HG03457 (cell line): ENCODE measurements around the gene PCNT.

Source experiments
- ATAC-seq: cut with Tn5 transposase; IDR thresholded peaks from one replicate; pipeline ENCODE4 v1.9.1; 2021; ENCODE audit warnings: moderate number of reproducible peaks; ENCODE audit not compliant: unreplicated experiment

PCNT gene

DNA sequence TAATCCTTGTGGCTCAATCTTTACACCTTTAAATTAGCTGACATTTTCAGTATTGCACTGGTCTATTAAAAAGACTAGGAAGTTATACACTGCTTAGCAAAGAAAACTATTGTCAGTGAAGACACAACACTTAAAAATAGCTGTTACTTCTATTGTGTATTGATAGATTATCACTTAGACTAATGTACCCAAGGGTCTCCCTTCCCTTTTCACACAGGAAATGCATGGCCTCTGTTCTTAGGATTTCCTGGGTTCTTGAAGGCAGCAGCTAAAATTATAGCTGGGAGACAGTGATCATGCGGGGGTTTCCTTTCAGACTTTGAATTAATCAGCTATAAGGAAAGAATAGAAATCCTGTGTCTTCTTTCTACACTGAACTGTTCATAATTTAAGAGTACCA lies 147.6 kb downstream of the PCNT start:
- no peak for ATAC-seq

DNA sequence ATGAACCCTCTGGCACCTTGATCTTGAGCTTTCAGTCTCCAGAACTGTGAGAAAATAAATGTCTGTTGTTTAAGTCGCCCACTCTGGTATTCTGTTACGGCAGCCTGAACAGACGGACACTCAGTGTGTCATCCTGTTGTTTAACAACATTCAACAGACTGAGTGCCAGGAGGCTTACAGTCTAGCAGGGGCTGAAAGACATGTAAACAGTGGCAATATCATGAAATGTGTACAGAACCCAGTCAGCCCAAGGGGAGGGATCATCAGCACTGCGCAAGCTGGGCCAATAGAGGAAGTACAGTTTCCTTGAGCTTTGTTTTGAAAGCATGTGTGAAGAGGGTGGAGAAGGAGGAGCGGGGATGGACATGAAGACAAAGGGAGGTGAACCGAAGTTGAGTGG lies 148.3 kb downstream of the PCNT start:
- no peak for ATAC-seq

DNA sequence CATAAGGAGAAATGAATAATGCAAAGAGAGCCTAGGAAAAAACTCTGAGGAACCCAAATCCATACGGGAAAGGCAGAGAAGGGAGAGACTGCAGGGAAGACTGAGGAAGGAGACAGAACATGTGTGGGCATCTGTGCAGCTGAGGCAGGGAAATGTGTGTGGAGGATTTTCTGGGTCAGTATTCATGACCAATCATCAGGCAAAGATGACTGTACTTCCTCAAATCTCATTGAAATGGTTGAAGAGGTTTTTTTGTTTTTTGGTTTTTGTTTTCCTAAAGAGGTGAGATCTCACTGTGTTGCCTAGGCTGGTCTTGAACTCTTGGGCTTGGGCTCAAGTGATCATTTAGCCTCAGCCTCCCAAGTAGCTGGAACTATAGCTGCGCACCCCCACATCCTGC lies 150.4 kb downstream of the PCNT start:
- no peak for ATAC-seq

DNA sequence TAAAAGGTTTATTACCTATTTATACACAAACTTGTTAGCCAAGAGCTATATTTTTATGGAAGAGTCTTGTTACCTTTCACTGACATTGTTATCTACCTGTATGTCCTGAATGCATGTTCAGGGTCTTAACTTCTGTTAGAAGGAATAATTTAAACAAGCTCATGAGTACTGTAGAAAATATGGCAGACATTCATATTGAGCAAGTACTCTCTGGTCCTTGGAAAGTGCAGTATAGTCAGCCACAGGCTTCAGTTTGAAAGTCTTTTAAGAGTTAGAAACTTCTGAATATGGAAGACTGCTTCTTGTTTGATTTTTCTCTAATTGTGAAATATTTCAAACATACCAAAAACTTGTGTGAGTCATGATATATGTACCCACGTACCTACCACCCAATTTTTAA lies 151.3 kb downstream of the PCNT start:
- no peak for ATAC-seq

DNA sequence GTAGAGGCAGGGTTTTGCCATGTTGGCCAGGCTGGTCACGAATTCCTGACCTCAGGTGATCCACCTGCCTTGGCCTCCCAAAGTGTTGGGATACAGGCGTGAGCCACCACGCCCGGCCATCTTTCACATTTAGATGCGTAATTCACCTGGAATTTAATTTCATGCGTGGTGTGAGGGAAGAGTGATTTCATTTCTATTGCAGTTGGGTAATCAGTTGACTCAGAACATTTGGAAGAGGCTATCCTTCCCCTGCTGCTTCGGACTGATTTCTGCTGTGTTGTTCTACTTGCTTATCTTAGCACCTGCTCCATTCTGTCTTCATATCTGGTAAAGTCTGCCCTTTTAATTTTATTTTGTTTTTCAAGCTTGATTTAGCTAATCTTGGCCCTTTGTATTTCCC lies 153.8 kb downstream of the PCNT start:
- no peak for ATAC-seq

DNA sequence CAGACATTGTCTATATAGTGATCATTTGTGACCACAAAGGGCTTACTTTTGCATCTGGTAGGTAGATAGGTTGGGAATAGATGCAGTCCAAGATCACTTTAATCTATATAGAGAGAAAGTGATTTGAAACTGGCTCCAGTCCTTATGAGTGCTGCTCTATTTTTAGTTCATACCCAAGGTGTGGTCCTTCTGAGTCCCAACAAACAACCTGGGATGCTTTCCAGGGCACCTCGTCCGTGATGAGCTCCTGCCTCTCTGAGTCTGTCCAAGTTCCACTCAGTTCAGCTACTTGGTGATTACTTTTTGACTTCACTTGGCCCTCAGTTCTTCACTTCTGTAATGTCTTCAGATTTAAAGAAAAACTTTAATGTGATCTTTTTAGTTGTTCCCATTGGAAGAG lies 155.0 kb downstream of the PCNT start:
- no peak for ATAC-seq

DNA sequence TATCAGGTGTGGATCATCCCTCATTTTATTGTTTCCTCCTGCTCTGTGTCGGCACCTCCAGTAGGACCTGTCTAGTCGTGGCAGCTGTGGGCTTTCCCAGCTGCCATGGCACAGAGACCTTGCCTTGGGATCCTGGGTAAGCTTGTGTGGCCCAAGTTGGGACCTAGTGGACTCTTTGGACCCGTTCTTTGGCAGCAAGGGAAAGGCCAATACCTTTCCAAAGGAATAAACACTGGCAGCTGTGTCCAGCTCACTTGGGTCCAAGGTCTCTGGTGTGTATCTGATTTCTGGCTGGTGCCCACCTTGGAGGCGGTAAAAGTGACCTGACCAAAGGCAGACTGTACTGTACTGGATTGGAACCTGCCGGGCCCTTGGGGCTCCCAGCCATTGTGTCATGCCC lies 156.5 kb downstream of the PCNT start:
- ATAC-seq, result no peak

DNA sequence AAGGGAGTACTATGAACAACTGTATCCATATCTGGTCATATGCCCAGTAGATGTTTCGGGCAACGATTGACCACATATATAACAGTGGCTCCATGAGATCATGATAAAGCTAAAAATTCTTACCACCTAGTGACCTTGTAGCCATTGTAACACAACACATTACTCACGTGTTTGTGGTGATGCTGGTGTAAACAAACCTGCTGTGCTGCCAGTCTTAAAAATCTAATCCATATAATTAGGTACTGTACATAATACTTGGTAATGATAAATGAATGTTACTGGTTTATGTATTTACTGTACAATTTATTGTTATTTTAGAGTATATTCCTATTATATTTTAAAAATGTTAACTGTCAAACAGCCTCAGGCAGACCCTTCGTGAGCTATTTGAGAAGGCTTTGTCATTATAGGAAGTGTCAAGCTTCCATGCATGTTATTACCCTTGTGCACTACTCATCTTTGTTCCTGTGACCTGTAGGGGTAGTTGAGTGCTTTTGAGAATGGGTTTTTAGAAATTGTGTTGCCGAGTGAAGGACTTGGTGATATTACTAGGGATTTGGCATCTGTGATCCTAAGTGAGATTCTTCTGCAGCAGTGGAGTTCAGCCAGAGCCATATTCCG lies 158.4 kb downstream of the PCNT start:
- ATAC-seq, result no peak

DNA sequence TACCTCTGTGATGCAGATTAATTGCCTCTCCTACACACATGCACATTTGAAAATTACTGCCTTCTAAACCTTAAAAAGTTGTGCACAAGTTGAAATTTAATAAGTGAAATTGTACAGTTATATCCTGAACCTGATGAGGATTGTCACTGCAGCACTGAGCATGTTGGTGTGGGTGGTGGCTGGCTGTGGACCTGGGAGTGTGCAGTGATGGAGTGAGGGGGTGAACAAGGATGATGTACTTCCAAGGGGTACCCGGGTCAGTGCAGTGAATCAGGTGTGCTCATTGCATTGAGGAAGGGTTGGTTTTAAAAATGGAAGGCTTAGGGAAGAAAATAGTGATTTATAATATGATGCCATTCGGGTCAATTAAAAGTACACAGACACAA lies 158.9 kb downstream of the PCNT start:
- no peak for ATAC-seq

DNA sequence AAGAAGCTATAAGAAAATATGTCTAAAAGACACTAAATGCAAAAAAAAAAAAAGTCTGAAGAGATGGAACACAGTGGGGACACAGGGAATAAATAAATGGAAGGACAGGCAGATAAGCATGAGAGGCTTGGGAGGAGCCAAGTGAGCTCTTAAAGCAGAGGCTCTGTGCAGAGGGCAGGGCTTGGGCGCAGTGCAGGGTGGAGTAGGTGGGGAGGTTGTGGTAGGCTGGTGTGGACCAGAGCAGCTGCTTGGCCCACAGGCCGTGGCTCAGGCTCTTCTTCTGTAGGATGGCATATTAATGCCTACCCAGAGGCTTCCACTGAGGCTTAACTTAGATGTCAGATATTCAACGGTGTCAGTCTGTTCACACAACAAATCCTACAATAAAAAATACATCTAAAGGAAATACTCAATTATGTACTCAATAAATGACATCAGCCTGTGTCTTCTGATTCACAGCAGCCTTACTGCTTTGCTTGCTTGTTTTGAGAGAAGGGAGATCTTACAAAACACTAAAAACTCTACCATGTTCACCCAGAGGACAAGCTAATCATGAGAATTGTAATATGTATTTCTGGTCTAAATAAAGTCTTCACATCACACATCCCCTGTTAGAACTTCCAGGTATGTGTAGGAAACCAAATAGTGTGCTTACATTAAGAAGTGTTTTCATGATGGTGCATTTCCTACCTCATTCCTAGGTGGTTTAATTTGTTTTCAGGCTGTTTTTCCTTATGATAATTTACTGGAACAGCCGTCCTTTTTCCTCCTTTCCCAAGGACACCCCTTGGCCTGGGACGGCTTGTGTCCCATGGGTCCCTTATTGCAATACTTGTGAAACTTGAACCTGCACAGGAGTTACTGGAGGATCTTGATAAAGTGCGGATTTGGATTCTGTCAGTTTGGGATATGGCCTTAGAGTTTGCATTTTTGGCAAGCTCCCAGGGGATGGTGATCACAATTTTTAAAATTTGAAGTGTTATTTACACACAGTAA lies 159.6 kb downstream of the PCNT start:
- ATAC-seq, result no peak

DNA sequence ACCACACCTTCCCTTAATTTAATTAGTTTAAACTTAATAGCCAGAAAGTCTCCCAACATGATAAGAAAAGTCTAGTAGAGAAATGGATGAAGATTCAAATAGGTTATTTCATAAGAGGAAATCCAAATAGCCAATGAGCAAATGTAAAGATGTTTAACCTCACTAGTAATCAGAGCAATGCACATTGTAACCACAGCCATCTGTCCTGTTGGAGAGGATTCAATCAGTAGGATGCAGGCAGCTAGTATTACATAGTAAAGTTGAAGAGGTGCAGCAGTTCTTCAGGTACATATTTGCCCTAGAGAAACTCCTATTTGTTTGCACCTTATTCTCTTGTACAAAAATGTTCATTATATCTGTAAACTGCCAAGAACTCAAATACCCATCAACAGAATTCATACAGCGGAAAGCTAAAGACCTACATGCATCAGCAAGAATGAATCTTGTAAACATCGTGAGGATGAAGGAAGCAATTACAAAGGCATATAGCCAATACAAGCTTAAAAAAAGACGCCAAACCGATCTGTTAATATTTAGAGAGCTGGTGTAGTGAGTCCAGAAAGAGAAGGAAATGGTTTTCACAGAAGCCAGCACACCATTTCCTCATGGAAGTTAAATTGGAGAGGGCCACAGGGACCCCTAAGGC lies 162.6 kb downstream of the PCNT start:
- no peak for ATAC-seq

DNA sequence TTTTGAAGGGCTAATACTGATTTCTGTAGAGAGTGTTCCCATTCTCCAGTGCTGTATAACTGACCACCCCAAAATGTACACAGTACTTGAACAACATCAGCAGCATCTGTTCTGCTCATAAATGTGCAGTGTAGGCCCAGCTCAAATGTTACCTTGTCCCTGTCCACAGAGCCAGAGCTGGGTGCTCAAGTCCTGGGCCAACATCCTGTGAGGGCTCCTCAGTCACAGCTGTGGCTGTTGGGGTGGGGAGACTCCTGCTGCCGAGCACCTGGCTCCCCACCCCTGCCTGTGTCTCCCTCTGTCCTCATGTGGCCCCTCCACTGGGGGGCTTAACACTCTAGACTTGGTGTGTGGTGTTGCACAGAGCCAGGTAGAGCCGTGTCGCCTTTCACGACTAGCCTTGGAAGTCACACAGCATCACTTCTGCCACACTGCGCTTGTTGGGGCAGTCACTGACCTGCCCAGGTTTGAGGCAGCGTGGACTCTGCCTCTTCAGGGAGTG lies 165.3 kb downstream of the PCNT start:
- ATAC-seq, result no peak

DNA sequence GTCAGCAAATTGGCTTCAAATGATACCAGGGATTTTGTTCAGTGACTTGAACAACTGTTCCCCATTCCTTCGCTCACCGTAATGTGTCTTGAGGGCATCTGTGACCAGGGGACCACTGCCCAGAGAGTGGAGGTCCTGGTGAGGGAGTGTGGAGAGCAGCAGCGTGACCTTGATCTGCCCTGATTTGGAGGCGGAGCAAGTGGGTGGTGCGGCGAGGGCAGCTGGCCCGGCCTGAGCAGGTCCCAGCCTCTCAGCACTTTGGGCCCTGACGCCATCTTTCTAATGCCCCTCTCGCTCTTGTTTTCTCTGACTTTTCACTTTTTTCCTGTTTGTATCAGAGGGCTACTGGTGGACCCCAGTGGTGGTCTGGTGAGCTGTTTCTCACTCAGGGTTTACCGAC lies 165.8 kb downstream of the PCNT start:
- no peak for ATAC-seq

DNA sequence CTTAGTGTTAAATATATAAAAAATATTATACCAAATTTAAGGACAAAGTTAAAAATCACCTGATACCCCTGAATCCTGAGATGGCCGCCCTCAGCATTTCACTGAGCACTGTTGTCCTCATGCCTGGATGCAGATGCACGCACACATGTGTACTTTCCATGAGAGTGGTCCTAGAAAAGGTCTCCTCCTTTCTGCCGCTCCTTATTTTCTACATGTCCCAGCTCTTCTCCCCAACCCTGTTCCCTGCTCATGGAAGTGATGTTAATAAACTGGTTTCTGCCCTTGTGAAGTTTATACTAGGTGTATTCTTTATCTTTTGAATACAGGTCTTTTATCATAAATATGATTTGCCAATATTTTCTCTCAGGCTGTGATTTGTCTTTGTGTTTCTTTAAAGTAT lies 167.6 kb downstream of the PCNT start:
- ATAC-seq, result no peak

DNA sequence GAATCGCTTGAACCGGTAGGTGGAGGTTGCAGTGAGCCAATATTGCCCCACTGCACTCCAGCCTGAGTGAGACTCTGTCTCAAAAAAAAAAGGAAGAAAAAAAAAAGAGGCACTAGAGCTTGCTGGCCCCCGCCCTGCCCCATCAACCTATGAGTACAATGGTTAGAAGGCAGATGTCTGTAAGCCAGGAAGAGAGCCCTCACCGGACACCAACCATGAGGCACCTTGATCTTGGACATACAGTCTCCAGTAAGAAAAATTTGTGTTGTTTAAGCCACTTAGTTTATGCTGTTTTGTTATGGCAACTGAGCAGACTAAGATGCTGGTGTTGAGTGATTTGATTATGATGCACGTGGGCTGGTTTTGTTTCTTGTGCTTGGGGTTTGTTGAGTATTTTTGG lies 168.9 kb downstream of the PCNT start:
- no peak for ATAC-seq

DNA sequence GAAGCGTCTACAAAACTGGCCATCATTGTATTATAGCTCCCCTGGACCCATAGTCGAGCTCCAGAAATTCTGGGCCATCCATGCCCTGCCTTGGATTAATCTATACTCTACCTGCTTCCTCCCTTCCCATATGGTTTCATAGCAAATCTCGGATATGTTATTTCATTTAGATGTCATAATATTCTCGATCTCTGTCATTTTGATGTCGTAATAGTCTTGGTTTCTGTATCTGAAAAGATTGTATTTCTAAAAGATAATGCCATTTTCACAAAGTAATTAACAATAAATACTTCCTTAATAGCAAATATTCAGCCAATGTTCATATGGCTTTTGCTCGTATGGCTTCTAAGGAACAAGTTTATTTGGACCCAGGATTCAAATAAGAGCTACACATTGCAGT lies 169.9 kb downstream of the PCNT start:
- no peak for ATAC-seq
